ENCODE data around the gene TMEM182.
A peak's percentile ranks its signal among the peaks of the same experiment; 100 is the strongest.

TMEM182 gene

DNA sequence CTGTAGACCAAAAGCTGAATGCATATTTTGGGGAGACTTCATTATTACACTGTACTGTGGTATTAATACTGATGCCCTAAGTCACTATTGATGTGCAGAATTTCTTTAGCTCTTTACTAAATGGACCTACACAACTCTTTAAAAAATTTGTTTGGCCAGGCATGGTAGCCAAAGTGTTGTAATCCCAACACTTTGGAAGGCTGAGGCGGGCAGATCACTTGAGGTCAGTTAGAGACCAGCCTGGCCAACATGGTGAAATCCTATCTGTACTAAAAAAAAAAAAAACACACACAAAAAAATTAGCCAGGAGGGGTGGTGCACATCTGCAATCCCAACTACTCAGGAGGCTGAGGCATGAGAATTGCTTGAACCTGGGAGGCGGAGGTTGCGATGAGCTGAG, 6.4 kb downstream of the TMEM182 start:
- no peak for DNase-seq

DNA sequence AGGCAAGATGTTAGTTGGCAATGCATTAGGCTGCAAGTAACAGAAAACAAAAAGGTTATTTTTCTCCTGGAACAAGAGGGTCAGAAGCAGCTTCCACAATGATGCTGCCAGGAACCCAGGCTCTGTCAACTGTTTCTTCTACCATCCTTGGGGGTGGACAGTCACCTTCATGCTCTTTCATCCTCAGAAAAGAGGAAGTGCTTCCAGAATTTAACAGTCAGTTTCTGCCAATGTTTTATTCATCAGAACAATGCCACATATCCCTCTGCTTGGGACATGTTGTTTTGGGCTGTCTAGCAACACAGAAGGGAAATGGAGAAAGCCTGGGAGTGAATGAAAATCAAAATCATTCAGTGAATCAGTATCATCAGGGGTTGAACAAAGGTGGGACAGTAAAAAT, 7.1 kb downstream of the TMEM182 start:
- DNase-seq, result no peak

DNA sequence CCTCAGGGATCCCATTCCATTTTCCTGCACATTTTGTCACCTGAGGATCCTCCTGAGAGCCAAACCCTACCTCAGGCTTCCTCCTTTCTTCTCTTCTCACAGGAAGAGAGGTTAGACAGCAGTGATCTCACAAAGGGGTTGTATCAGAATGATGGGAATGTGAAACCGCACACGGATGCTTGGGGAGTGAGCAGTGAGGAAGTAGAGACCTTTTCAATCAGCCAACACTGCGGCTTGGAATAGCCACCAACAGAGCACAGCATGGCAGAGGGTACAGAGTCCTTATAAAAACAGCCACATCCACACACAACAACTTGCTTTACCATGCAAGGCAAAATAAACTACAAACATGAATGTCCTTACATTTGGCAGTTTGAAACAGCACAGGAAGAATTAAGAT, 8.7 kb downstream of the TMEM182 start:
- DNase-seq, result no peak

DNA sequence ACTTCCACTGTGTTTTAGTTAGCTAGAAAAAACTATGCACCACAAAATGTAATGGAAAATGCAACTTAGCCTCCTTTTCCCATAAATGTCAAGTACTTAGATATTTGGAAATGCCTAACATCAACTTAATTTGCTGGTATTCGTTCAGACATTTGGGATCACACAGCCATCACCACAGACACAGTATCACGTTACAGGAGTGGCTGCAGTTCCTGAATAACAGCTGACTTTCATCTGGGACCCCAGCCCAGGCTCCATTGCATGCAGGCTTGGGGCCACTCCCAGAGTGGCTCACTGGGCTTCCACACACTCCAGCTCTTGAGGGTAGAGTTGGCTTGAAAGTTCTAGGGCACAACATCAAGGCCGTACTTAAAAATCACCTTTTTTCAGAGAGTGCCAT, 9.3 kb downstream of the TMEM182 start:
- no peak for DNase-seq

DNA sequence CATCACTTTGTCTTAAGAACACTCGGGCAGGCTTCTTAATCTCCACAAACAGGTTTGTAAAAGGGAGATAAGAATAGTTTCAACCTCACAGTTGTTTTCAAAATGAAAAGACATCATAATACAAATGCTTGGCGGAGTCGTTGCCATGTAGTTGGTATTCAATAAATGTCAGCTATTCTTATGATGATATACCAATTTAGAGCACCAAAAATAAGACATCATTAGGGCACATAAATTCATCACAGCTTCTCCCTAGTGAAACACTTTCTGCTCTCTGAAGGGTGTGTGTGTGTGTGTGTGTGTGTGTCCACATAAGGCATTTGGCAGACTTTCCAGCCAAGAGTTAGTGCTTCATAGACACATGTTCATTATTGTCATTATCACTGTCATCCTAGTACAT, 10.8 kb downstream of the TMEM182 start:
- no peak for DNase-seq

DNA sequence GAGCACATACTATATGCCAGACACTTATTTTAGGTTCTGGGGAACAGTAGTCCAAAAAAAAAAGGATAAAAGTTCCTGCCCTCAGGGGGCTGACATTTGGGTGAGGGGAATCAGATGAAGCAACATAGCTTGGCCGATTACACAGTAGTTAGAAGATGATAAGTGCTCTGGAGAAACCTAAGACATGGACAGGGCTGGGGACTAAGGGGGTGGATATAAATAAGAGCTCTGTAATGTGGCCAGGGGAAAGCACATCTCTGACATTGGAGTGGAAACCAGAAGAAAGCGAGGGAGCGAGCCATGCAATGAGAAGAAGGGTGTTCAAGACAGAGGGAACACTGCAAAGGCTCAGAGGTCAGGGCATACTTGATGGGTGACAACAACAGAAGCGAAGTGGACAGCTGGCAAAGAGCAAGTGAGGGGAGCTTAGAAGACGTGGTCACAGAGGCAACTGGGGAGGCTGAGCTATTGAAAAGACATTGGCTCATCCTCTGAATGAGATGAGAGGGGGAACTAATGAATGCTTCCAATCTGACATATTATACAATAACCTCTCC, 11.4 kb downstream of the TMEM182 start:
- no peak for DNase-seq

DNA sequence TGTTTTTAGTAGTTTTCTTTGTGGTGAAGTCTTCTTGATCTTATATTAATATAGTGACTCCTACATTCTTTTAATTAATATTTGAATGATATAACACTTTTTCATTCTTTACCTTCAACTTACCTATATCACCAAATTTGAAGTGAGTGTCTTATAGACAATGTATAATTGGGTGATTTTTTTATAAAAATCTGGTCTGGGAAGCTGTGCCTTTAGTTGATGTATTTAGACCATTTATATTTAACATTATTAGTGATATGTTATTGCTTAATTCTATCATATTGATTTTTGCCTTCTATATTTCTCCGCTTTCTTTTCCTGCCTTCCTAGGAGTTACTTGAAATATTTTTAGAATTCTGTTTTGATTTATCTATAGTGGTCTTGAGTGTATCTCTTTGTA, 16.4 kb downstream of the TMEM182 start:
- DNase-seq, result no peak

DNA sequence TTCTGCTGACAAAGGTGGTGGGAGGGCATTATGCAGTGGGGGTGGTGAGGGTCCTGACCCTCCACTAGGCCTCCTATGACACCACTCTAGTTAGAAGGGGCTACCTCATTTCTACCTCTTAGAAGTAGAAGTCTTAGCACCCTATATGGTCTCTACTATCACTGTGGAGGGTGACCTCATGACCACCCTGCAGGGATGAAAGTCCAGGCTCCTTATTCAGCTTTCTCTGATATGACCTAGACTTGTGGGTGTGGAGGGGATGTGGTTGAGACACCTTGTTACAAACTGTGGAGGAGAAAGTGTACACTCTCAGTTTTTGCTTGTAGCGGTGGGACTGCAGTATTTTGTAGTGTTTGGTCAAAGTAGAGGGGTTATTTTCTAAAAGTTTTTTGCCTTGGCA, 18.6 kb downstream of the TMEM182 start:
- no peak for DNase-seq

DNA sequence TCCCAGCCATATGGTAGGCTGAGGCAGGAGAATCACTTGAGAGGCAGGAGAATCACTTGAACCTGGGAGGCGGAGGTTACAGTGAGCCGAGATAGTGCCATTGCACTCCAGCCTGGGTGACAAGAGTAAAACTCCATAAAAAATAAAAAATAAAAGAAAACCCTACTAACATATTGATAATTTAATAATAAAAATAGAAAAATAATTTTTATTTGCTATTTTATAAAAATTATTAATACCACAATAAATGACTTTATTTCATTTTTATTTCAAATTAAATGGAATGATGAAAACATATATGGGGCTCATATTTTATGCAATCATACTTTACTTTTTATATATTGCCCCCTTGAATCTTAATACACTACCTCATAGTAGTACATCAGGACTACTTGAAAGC, 20.4 kb downstream of the TMEM182 start:
- DNase-seq, result no peak

DNA sequence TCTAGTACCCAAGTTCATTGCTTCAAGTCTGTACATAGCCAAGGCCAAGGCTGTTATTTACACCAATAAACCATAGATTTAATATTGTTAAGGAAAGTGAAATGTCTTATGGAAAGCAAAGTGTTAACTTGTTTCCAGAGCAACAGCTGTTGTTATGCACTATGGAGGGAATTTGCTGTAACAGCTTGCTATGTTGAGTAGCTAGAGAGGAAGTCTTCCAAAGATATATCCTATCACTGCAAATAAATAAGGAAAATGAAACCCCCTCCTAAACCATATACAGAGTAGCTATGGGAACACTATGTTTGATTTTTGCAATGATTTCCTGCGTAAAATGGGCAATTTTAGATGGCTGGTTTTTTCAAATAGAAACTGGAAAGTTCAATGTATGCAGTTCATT, 21.1 kb downstream of the TMEM182 start:
- DNase-seq, result no peak

DNA sequence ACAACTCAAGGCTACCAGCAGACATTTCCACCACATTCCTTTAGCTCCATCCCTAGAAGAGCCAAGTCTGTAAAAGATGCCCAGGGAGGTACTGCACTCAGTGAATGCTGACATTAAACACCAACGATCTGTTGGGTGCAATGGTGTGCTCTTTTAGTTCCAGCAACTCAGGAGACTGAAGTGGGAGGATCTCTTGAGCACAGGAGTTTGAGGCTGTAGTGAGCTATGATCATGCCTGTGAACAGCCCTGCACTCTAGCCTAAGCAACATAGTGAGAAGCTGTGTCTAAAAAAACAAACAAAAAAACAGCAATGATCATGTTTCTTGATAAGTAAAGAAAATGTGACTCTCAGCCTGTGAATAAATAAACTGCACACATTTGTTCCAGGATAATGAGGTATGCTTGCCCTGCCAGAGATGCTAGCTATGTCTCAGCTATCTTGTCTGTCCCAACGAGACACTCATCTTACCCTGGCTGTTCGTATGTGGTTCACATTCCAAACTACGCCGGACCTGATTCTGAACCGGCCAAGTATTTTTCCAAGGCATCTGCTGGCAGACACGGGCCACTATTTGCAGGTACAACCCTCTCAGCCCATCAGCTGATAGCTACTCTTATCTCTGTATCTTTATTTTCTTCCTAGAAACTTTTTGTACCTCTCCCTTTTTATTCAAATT, 21.8 kb downstream of the TMEM182 start:
- no peak for DNase-seq

DNA sequence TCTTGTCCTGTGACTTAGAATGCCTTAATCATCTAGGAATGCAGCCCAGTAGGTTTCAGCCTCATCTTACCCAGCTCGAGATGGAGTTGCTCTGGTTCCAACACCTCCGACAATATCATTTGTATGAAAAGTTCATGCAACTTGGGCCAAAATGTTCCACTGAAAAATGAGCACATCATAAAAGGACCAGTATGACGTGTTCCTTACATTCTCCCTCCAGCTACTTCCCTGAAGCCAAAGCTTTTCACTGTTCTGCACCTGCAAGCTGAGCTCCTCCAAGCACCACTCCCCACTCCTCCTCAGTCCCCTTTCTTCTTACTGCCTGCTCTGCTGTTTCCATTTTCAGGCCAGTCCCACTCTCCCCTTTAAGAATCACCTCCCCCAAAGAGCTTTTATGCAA, 23.1 kb downstream of the TMEM182 start:
- DNase-seq, result no peak

DNA sequence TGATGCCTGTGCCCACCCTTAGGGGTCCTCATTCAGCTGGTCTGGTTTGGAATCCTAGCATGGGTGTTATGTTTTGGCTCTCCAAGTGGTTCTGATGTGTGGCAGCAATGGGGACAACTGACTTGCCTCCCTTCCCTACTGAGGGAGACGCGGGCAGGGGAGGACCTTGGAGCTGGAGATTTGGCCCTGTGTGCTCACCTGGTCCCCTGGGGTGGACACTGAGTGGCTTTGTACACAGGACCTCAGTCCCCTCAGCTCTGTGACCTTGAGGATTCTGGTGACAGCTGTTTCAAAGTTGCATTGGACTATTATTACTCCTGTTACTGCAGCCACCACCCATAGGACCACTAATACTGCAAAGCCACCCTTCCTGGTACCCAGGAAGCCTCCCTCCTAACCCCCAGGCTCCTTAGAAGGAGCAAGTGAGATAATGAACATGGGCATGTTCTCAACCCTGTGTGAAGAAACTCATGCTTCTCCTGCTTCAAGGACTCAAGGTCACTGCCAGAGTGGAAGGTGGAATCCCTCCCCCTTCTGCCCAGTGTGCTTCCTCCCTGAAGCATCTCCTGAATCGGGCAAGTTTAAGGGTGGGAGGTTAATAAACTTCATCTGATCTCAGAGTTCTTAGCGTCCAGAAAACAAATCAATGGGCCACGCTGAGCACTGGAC, 26.5 kb downstream of the TMEM182 start:
- no peak for DNase-seq

DNA sequence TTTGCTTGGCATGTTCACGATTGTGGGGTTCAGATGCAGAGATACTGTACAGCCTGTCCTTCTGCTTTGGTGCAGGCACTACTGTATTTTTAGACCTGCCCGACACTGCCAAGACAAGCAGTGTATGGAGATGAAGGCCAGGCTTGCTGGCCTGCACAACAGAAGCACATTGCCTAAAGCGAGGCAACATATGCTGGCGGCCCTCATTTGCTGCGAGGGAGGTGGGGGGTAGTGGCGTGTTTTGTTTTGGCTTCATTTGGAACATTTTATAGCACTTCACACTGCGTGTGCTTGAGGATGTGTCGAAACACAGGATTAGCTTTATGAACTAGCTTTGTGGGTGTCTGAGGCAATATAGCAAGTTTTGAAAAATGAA, 27.0 kb downstream of the TMEM182 start:
- no peak for DNase-seq

DNA sequence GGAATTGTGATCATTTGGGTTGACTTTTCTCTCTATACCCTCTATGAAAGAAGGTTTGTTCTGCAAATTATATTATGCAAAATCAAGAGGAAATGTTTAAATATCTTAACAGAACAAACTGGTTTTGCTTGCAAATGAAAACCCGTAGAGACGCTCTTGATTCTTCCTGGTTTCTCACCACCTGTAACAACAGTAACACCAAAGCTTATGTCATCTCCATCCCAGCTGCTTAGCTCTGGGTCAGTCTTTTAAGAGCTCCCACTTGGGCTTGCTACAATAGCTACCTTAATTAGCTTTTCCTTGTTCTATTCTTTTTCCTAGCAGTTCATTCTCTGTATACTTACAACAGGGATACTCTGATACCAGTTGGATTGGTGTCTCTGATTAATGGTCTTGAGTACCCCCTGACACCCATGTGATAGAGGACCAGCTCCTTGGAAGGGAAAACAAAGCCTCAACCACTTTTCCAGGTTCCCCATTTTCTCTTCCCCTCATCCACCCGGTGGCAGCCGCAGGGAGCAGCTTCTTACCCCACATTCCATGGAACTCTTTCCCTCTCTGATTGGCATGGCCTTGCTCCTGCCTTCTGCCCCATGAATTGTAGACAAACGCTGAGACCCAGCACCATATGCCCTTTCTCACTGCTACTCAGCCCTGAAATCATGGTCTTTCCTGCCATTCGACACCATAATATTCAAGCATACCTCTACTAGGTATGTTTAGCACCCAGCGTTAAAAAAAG, 27.7 kb downstream of the TMEM182 start:
- no peak for DNase-seq

DNA sequence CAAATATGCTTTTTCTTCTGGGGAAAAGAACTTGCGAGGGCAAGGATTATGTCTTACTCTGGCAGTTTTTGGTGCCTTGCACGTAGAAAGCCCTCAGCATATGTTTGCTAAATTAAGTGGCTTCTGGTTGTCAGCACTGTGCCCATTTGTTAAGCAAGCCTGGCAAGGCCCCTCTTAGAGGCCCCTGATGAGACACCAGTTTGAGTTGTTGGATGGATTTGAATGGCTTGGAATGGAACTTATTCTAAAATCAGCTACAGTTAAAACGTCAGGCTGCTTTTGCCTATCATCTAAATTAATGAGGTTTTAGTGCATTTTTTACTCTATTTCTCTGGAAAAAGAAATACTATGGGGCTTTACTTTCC, 28.2 kb downstream of the TMEM182 start:
- no peak for DNase-seq

DNA sequence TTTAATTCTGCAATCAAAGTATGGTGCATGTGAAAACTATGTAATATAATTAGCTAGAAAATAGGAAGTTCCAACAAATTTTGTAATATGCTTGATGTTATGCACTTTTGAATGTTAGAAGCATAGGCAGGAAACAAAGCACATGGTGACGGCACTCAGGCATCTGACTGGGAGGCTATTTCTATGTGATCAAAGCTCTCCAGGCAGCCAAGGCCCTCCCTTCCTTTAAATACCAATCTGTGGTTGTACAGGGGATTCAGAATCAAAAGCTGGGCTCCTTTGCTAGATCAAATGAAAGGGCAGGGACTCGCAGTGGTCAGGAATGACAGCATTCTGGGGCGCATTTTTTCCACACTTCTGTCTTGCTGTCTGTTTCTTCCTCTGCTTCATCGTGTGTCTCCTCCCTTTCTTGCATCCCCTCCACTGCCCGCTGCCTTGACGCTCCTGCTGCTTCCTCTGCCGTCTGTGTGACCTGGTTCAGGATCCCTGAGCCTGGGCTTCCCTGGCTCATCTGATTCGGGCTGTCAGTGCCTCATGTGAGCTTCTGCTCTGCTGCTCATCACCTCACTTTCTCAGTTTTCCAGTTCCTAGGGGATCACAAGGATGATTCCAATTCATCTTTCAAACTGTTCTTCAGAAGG, 30.9 kb downstream of the TMEM182 start:
- no peak for DNase-seq

DNA sequence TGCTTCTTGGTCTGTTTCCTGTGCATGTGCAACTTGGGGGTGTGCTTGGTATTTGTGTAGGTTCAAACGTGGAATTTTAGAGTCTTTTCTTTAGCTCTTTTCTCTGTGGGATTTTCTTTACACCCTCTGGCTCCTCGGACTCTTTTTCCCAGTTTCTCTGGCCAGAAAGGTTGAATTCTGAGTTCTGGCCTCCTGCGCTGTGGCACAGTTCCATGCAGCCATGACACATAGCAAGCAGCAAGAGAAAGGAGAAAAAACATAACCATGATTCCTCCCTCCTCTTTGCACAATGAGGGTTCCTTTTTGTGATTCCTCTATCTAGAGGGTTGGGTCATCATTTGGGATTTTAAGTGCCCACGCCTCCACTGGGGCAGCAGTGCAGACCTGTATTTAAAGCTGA, 33.8 kb downstream of the TMEM182 start:
- no peak for DNase-seq

DNA sequence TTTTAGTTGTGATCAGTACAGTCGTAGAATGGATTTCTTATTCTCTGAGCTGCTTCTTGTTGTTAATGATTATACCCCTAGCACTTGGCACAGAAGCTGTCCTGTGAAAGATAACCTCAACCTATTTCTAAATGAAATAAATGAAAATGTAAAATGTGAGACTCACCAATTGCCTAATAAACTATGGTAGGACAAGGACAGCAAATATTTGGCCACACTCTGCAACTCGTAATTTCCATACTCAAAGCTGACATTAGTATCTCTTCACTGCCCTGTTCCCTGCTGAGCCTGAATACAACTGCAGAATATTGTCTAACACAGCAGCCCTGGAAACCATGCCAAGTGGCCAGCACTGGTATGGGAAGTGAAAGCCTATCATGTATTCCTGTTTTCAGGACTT, 34.5 kb downstream of the TMEM182 start:
- no peak for DNase-seq

DNA sequence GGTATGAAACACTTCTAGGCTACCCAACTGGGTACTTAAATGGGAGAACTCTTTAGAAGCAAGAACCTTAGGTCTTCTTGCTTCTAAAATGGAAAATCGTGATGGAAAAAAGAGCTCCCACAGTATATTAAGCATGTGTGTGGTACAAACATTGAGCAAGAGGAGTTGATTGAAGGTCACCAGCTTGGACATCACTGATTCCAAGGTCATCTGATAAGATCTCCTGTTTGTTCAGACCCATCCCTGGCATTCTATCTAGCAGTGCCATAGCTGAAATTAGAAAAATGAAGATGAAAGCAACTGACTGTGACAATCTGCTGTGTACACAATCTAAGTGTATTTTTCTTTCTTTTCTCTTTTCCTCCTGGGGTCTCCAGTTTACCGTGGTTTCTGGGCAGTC, 35.7 kb downstream of the TMEM182 start:
- DNase-seq, result no peak

DNA sequence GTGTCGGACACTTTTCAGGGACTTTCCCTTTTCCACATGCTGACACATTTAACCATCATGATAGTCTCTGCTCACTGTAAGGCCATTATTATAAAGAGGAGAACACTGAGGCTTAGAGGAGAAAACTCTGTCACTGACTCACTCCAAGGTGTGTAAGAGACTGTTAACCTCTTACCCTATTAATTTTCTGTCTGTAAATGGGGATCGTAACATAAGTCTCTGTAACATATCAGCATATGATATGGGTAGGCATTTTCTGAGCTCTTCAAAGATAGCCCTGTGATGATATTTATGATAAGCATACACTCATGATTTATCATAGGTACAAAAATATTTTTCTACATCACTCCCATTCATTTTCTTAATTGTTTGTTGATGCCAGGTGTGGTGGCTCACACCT, 36.4 kb downstream of the TMEM182 start:
- no peak for DNase-seq

DNA sequence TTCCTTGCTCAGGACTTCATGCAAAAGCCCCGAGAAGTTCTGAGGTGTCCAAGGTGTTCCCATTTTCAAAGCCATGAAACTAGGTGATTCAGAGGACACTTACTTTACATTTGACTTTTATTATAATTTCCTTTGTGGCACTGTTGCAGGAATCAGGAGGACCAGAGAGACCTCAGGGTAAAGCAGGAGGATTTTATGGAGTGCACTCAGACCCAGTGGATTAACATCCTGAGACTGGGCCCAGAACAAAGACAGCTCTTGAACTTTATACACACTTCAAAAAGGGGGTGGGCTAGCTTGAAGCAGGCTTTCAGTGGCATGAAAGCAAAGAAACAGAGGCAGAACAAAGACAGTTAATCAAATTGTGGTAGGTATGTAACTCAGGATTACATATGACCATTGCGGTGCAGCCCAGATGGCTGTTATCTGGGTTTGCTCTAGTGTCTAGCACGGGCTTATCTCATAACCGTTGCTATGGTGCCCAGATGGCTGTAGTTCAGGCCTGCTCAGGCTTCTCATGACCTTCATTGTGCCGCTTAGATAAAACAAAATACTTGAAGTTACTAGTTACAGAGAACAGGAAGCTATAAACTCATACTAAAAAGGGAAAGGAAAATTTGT, 39.4 kb downstream of the TMEM182 start:
- peak in 1 of 2 donors; percentile 8 for DNase-seq
